HG03280 (cell line): ENCODE results near the gene BICDL2.
"Not testable (repeated sequence)": the region's sequence is repeated elsewhere in the genome, so short reads cannot be mapped to it uniquely, and the experiment has no call there.

ENCODE experiments used
- ATAC-seq: cut with Tn5 transposase; IDR thresholded peaks from one replicate; pipeline ENCODE4 v1.9.1; 2021; ENCODE audit warnings: mild to moderate bottlenecking, moderate library complexity; ENCODE audit not compliant: unreplicated experiment

BICDL2 gene, protein sequence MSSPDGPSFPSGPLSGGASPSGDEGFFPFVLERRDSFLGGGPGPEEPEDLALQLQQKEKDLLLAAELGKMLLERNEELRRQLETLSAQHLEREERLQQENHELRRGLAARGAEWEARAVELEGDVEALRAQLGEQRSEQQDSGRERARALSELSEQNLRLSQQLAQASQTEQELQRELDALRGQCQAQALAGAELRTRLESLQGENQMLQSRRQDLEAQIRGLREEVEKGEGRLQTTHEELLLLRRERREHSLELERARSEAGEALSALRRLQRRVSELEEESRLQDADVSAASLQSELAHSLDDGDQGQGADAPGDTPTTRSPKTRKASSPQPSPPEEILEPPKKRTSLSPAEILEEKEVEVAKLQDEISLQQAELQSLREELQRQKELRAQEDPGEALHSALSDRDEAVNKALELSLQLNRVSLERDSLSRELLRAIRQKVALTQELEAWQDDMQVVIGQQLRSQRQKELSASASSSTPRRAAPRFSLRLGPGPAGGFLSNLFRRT

DNA sequence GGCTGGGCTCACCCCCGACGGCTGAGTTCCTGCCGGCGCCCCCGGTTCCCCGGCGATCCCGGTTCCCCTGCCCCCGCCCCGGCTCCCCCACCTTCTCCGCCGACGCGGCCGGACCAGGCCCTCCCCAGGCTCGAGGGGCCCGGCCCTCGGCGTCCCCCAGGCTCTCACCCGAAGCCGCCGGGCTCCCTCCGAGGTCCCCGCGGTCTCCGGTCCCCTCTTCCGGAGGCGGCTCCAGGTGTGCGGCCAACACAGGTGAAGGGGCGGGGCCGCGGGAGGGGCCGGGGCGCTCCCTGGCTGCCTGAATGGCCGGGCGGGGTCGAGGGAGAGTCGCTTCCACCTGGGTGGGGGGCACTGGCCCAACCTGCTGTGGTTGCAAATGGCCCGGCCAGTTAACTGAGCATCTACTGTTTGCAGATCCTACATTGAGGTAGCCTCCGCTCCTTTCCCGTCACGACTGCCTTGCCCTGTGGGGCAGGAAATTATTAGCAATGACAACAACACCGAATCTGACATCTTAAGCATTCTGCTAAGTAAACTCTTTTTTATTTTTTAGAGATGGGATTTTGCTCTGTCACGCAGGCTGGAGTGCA is at the start of gene BICDL2:
Gene BICDL2, minus strand, starts transcription at position 219 of the 590 bp plus-strand sequence. CDS start 1,448 bp downstream, outside the sequence.
- ATAC-seq = no peak

DNA sequence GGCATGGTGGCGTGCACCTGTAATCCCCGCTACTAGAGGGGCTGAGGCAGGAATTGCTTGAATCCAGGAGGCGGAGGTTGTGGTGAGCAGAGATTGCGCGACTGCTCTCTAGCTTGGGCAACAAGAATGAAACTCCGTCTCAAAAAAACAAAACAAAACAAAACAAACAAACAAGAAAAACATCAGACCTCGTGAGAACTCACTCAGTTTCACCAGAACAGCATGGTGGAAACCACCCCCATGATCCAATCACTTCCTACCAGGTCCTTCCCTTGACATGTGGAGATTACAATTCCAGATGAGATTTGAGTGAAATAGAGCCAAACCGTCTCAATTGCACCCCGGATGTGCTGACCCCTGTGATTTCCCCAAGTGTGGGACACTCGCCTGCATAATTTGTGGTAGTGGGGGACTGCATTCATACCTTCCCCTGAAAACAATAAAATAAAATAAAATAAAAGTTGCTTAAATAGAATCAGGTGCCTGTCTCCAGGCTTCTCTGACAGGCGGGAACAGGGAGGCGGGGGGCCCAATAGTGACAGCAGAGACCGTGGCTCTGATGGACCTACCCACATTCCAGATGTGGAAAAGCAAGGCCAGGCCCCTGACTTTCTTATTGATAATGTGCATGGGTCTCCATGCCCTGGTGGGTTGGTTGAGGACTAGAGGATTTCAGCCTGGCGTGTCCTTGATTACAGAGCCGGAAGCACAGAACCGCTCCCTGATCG is 49.3 kb upstream of the BICDL2 start:
- no peak for ATAC-seq

DNA sequence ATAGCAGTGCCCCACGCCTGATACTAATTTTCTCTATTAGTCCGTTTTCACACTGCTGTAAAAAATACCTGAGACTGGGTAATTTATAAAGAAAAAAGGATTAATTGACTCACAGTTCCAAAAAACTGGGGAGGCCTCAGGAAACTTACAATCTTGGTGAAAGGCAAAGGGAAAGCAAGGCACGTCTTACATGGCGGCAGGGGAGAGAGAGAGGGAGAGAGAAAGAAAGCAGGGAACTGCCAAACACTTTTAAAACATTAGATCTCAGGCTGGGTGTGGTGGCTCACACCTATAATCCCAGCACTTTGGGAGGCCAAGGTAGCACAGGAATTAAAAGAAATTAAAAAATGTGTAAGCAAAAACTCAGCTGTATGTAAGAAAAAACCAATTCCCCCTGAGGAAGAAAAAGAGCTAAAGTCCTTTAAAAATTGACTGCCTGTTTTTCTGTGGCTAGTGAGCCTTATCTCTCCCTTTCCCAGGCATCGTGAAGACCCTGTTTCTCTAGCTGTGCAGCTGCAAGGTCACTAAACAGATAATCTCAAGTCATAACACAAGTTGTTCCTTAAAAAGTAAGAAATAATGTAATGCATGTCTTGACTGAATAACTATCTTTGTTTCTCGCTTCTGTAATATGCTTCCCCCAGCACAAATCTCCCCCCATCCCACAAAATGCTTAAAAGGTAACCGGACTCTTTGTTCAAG is 48.4 kb upstream of the BICDL2 start:
- ATAC-seq = no peak

DNA sequence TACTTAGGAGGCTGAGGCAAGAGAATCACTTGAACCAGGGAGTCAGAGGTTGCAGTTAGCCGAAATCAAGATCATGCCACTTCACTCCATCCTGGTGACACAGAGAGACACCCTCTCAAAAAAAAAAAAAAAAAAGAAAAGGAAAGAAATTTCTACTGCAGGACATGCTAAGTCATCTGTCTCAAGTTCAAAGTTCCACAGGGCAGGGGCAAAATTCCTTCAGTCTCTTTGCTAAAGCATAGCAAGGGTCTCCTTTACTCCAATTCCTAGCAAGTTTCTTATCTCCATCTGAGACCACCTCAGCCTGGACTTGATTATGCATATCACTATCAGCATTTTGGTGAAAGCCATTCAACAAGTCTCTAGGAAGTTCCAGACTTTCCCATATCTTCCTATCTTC is 47.7 kb upstream of the BICDL2 start:
- ATAC-seq = no peak

- not testable (repeated sequence) for ATAC-seq
Measured at GRCh38 chr16:3083408-3083807, 46.7 kb upstream of the BICDL2 start.

DNA sequence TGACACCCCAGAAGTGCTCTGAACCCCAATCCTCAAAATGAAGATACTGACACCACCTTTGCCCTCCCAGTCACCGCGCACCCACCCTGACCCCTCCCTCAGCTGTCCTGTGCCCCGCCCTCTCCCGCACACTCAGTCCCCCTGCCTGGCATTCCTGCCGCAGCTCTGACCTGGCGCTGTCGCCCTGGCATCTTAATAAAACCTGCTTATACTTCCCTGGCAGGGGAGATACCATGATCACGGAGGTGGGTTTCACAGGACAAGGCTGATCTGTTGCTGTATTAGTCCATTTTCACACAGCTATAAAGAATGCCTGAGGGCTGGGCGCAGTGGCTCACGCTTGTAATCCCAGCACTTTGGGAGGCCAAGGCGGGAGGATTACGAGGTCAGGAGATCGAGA is 45.2 kb upstream of the BICDL2 start:
- not testable (repeated sequence) for ATAC-seq

DNA sequence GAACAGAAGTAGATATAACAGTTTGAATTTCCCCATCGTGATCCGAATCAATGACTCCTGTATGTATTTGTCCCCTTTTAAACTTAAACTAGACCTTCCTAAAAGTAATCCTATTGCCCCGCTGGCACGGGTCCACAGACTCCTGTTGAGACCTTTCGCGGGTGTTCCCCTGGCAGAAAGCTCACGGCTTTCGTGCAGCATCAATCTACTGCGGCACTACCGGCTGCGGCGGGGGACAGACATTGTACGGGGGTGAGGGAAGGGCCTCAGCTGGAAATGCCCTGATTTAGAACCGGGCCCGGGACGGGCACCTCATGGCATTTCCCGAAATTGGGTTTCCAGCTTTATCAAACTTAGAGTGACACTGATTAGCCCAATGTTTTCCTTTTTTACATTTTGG is 43.3 kb upstream of the BICDL2 start:
- no peak for ATAC-seq

- no peak for ATAC-seq
Measured at GRCh38 chr16:3076577-3076976, 39.8 kb upstream of the BICDL2 start.

- not testable (repeated sequence) for ATAC-seq
Measured at GRCh38 chr16:3075946-3076345, 39.2 kb upstream of the BICDL2 start.

- no peak for ATAC-seq
Measured at GRCh38 chr16:3075523-3075915, 38.8 kb upstream of the BICDL2 start.

- ATAC-seq = no peak
Measured at GRCh38 chr16:3074860-3075522, 38.2 kb upstream of the BICDL2 start.

DNA sequence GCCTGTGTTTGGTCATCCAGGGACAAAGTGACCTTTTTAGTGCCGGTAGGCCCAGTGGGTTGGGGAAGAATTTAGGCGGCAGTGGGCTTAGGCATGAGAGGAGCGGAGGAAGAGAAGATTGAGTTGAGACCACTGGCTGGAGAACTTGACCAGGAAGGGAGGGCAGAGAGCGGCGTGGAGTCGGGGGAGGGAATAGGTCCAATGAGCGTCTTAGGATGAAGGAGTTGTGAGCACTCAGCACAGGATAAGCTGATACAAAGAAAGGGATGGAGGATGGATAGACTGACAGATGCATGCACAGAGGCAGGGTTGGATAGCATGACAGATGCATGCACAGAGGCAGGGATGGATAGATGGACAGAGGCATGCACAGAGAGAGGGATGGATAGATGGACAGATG is 36.7 kb upstream of the BICDL2 start:
- ATAC-seq = no peak

GRCh38 chr16:3072576-3073263 is 36.0 kb upstream of the BICDL2 start:
- ATAC-seq = not testable (repeated sequence)

DNA sequence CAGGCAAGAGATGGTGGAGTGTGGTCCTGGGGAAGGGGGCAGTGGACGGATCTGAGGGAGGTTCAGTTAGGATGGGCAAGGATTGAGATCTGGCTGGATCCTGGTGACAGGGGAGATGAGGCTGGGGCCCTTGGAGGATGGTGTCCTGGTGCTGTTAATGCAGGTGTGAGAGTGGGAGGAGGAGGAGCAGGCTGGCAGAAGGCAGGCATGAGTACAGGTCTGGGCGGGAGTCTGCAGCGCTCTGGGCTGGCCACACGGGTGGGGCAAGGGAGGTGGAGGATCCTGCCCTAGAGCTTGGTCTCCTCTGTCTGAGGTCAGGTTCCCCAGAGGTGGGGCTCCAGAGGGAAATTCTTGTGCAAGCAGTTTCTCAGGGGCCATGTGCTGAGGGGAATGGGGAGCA is 35.4 kb upstream of the BICDL2 start:
- not testable (repeated sequence) for ATAC-seq

DNA sequence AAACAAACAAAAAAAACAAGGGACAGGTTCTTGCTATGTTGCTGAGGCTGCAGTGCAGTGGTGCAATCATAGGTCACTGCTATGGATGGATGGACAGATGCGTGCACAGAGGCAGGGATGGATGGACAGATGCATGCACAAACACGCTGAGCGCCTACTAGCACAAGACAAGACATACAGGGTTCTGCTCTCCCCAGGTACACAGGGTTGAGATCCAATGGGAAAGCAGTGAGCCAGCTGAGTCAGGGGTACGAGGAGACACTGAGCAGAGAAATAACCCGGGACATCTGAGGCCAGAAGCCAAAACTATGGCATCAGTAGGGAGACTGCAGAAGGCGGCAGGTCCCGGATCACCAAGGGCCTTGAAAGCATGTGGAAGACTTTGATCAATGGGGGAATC is 34.9 kb upstream of the BICDL2 start:
- ATAC-seq = no peak

- no peak for ATAC-seq
Measured at GRCh38 chr16:3070608-3071111, 33.9 kb upstream of the BICDL2 start.

DNA sequence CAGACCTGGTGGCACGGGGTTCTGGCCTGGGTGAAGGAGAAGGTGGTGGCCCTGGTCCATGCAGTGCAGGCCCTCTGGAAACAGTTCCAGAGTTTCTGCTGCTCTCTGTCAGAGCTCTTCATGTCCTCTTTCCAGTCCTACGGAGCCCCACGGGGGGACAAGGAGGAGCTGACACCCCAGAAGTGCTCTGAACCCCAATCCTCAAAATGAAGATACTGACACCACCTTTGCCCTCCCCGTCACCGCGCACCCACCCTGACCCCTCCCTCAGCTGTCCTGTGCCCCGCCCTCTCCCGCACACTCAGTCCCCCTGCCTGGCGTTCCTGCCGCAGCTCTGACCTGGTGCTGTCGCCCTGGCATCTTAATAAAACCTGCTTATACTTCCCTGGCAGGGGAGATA is 32.4 kb upstream of the BICDL2 start:
- not testable (repeated sequence) for ATAC-seq

- no peak for ATAC-seq
Measured at GRCh38 chr16:3068487-3068886, 31.7 kb upstream of the BICDL2 start.

DNA sequence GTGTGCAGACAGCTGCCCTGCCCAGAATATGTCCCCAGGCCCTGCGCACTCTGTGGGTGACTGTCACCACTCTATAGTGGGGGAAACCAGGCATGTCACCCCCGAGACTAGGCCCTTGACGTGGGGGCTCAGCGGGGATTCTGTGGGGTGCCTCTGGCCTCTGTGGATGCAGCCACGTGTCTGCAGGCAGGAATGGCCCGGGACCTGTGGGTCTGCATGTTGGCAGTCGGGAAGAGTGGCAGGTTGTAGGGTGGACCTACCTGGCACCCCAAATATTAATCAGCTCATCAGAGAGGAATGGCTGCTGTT is 29.6 kb upstream of the BICDL2 start:
- no peak for ATAC-seq
